KOPT-K1 (cell line): ENCODE results near the gene LRRC8C.

ENCODE experiments used
- H3K27ac ChIP-seq: fragments of 200-600 bp; sonication (generic); 2 replicates; pipeline ENCODE4 v1.5.1; 2016; ENCODE audit warnings: antibody characterized with exemption, mild to moderate bottlenecking, low read depth, low read length; ENCODE audit not compliant: poor library complexity, severe bottlenecking
- H3K36me3 ChIP-seq: fragments of 200-600 bp; sonication (generic); 2 replicates; pipeline ENCODE4 v1.5.1; 2017; ENCODE audit warnings: antibody characterized with exemption, mild to moderate bottlenecking, low read length, moderate library complexity; ENCODE audit not compliant: insufficient read depth
- H3K9me3 ChIP-seq: fragments of 200-600 bp; sonication (generic); 2 replicates; pipeline ENCODE4 v1.5.1; 2017; ENCODE audit warnings: antibody characterized with exemption, low read length, mild to moderate bottlenecking; ENCODE audit not compliant: insufficient read depth, poor library complexity, severe bottlenecking

LRRC8C gene

GRCh38 chr1:89758156-89758555 lies 125.2 kb downstream of the LRRC8C start:
- Histone ChIP-seq H3K36me3 (no peaks in the 10 kb centered on the region), H3K27ac (peak overlapping the region; percentile 66), H3K9me3 (no peaks in the 10 kb centered on the region)

DNA sequence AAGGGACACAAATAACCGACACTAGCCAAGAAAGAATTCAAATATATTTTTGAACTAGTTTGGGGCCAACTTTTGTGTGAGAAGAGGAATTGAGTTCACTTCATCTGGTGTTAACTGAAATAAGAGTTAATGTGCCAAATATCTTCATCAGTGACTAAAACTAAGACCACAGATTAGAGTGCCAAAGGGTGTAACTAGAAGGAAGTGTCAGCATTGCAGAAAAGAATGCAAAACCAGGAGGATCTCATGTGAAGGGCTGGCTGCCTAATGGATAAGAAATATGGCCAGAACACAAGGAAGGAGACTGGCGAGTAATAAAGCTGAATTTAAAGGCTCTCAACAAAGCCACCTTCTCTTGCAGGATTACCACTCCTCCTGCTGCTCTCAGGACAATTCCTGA lies 126.1 kb downstream of the LRRC8C start:
- Histone ChIP-seq H3K36me3 (no peaks in the 10 kb centered on the region), H3K27ac (no peak overlapping the region), H3K9me3 (no peaks in the 10 kb centered on the region)

- Histone ChIP-seq H3K36me3 (no peaks in the 10 kb centered on the region), H3K27ac (no peak overlapping the region), H3K9me3 (no peaks in the 10 kb centered on the region)
Measured at GRCh38 chr1:89760496-89760895, 127.6 kb downstream of the LRRC8C start.

DNA sequence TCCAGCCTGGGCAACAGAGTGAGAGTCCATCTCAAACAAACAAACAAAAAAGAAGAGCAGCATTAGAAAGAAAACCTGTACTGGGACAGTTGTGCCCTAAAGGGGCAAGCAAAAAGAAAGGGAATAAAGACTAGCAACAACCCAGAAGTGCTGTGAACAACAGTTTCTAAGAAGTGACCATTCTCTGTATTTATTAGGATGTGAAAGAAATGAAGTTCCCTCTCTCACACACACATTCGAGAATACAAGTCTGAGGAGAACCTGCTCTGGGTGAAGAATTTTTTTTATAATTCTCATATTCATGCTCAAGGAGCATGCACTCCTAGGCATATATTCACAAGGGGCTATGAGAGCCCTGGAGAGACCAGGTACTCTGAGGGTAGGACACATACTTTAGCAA lies 128.4 kb downstream of the LRRC8C start:
- Histone ChIP-seq H3K27ac (no peak overlapping the region), H3K9me3 (no peaks in the 10 kb centered on the region), H3K36me3 (no peaks in the 10 kb centered on the region)

DNA sequence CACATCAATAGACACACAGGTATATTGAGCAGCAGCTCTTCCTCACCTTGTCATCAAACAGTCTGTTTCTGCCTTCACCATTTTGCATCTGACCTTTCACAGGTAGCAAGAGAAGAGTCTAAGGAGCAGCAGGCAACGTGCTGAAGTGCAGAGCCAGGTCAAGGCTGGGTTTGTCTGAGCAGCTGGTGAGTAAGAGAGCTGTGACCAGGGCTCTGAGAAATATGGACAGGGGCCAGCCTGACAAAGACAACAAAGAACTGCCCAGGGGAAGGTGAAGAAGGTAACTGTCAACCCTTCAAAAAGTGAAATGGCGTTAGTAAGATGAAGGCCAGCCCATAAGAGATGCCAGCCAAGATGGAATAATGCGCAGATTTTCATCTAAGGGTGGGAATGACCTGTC lies 129.0 kb downstream of the LRRC8C start:
- H3K36me3 ChIP-seq, result no peaks in the 10 kb centered on the region
- no peaks in the 10 kb centered on the region for H3K9me3 ChIP-seq
- no peak overlapping the region for H3K27ac ChIP-seq

DNA sequence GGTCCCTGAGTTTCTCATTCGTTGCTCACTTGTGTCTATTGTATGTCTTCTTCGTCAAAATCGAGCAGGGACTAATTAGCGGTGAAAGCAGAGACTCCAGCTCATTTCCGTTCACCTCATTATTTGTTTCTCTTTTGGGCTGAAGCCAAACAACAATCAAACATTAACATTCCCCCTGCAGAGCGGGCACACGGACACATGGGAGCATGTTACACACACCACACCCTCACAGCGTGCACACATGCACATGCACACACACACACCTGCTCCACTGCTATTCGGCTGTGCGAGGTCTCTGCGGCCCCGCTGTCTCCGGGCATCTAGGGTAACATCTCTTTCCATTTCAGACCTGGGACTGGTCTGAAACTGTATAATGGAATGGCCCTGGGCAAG lies 129.5 kb downstream of the LRRC8C start:
- H3K36me3 ChIP-seq, result no peaks in the 10 kb centered on the region
- no peaks in the 10 kb centered on the region for H3K9me3 ChIP-seq
- no peak overlapping the region for H3K27ac ChIP-seq

DNA sequence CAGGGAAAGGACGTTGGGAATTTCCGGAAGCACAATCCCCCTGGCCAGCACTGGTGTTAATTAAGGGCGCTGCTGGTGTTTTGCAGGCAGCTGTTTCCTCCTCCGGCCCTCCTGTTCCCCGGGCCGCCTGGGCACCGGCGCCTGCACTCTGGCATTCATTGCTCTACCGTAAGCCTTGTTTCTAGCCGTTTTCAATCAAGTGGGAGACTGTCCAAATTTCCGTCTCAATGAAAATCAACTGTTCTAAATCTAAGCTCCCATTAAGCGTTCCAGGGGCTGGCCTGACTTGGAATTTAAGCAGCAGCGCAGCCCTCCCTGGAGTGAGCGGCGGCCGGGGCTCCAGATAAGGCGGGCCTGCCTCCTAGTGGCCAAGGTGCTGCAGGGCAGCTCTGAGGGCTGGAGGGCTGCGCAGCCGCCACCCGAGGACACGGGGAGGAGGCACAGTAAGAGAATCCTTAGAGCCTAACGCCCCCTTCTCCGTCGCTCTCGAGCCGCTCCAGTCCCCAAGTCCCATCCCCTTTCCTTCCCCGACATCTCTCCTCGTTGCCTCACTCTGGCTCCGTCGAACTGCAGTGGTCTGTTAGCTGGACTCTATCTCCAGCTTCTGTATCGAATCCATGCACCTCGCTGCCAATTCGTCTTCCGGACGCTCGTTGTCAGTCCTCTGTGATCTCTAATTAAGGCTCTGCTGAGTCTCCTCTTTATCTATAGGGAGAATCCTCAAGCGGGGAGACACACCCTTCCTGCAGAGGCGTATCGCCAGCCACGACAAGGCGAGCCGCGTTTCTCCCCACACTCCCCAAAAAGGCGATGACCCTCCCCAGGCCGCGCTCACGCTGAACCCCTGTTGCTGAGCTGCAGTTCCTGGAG lies 130.1 kb downstream of the LRRC8C start:
- Histone ChIP-seq H3K27ac (no peak overlapping the region), H3K9me3 (no peaks in the 10 kb centered on the region), H3K36me3 (no peaks in the 10 kb centered on the region)

- Histone ChIP-seq H3K27ac (no peak overlapping the region), H3K9me3 (no peaks in the 10 kb centered on the region), H3K36me3 (no peaks in the 10 kb centered on the region)
Measured at GRCh38 chr1:89763649-89763986, 130.7 kb downstream of the LRRC8C start.

GRCh38 chr1:89765774-89766173 lies 132.9 kb downstream of the LRRC8C start:
- H3K27ac ChIP-seq, result no peak overlapping the region
- H3K9me3 ChIP-seq, result no peaks in the 10 kb centered on the region
- no peaks in the 10 kb centered on the region for H3K36me3 ChIP-seq

- Histone ChIP-seq H3K27ac (no peak overlapping the region), H3K36me3 (no peaks in the 10 kb centered on the region), H3K9me3 (no peaks in the 10 kb centered on the region)
Measured at GRCh38 chr1:89767618-89768017, 134.7 kb downstream of the LRRC8C start.
